H1 (cell line): ENCODE results near the gene RPL36AL. TPM values are rescaled to one million over a fixed set of nuclear protein-coding genes. Genes with fewer than 3 reads are reported as not detected.

Experiments used
- polyA plus RNA-seq, 7 experiments: library from polyadenylated mRNA; depleted of rRNA in 3 of 7; stranded (reverse) in 5 of 7; unstranded in 2 of 7; fragments of >200 nt in 5 of 7; fragments of 200-250 nt in 2 of 7; gene quantifications; 1 replicate in 5 of 7; 2 replicates in 1 of 7; 4 replicates in 1 of 7; pipeline versions ENCODE4 v1.2.1 to v1.2.3, GENCODE V29; 2011 to 2013; ENCODE audit warnings: missing spikeins in 2 of 7, mixed read lengths in 2 of 7
- total RNA-seq: library from RNA; stranded (reverse); fragmentation: NEBNext Ultra II Directional; extraction: Animal tissue kit (Norgen Biotek cat#: 25700); gene quantifications from 2 replicates; pipeline ENCODE4 v1.2.1, GENCODE V29; 2021
- TF ChIP-seq, protein P1 (sequence below): fragments of 300-600 bp; sonication (generic); IDR thresholded peaks from 2 replicates; pipeline ENCODE4 v1.7.1; 2012; ENCODE audit warnings: low read length, moderate library complexity, mild to moderate bottlenecking, inconsistent platforms; ENCODE audit not compliant: insufficient replicate concordance

RPL36AL gene
- total and polyA plus RNA-seq, 2 of the 8 experiments (the other 6 are each of a cell fraction or from before 2014, with no cell fraction given): 138 to 230 TPM

DNA sequence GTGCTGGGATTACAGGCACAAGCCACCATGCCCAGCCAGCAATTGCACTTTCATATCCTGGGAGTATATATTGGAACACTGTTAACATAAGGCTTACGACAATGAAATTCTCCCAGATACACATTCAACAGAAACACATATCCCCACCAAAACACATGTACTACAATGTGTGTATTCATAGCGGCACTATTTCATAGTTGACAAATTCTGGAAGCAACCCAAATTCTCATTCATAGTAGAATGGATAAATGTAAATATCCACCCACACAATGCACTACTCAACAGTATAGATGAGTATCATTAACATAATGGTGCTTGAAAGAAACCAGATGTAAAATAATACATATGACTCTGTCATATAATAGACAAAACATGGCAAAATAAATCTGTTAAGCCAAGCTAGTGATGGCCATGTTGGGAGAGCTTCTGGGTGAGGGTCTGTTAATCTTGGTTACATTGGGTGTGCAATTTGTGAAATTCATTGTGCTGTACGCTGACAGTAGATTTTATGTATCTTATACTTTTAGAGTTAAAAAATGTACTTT is 17.2 kb upstream of the RPL36AL start (continued):
- TF ChIP-seq, protein P1, sequence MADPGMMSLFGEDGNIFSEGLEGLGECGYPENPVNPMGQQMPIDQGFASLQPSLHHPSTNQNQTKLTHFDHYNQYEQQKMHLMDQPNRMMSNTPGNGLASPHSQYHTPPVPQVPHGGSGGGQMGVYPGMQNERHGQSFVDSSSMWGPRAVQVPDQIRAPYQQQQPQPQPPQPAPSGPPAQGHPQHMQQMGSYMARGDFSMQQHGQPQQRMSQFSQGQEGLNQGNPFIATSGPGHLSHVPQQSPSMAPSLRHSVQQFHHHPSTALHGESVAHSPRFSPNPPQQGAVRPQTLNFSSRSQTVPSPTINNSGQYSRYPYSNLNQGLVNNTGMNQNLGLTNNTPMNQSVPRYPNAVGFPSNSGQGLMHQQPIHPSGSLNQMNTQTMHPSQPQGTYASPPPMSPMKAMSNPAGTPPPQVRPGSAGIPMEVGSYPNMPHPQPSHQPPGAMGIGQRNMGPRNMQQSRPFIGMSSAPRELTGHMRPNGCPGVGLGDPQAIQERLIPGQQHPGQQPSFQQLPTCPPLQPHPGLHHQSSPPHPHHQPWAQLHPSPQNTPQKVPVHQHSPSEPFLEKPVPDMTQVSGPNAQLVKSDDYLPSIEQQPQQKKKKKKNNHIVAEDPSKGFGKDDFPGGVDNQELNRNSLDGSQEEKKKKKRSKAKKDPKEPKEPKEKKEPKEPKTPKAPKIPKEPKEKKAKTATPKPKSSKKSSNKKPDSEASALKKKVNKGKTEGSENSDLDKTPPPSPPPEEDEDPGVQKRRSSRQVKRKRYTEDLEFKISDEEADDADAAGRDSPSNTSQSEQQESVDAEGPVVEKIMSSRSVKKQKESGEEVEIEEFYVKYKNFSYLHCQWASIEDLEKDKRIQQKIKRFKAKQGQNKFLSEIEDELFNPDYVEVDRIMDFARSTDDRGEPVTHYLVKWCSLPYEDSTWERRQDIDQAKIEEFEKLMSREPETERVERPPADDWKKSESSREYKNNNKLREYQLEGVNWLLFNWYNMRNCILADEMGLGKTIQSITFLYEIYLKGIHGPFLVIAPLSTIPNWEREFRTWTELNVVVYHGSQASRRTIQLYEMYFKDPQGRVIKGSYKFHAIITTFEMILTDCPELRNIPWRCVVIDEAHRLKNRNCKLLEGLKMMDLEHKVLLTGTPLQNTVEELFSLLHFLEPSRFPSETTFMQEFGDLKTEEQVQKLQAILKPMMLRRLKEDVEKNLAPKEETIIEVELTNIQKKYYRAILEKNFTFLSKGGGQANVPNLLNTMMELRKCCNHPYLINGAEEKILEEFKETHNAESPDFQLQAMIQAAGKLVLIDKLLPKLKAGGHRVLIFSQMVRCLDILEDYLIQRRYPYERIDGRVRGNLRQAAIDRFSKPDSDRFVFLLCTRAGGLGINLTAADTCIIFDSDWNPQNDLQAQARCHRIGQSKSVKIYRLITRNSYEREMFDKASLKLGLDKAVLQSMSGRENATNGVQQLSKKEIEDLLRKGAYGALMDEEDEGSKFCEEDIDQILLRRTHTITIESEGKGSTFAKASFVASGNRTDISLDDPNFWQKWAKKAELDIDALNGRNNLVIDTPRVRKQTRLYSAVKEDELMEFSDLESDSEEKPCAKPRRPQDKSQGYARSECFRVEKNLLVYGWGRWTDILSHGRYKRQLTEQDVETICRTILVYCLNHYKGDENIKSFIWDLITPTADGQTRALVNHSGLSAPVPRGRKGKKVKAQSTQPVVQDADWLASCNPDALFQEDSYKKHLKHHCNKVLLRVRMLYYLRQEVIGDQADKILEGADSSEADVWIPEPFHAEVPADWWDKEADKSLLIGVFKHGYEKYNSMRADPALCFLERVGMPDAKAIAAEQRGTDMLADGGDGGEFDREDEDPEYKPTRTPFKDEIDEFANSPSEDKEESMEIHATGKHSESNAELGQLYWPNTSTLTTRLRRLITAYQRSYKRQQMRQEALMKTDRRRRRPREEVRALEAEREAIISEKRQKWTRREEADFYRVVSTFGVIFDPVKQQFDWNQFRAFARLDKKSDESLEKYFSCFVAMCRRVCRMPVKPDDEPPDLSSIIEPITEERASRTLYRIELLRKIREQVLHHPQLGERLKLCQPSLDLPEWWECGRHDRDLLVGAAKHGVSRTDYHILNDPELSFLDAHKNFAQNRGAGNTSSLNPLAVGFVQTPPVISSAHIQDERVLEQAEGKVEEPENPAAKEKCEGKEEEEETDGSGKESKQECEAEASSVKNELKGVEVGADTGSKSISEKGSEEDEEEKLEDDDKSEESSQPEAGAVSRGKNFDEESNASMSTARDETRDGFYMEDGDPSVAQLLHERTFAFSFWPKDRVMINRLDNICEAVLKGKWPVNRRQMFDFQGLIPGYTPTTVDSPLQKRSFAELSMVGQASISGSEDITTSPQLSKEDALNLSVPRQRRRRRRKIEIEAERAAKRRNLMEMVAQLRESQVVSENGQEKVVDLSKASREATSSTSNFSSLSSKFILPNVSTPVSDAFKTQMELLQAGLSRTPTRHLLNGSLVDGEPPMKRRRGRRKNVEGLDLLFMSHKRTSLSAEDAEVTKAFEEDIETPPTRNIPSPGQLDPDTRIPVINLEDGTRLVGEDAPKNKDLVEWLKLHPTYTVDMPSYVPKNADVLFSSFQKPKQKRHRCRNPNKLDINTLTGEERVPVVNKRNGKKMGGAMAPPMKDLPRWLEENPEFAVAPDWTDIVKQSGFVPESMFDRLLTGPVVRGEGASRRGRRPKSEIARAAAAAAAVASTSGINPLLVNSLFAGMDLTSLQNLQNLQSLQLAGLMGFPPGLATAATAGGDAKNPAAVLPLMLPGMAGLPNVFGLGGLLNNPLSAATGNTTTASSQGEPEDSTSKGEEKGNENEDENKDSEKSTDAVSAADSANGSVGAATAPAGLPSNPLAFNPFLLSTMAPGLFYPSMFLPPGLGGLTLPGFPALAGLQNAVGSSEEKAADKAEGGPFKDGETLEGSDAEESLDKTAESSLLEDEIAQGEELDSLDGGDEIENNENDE: no peak
